Skin of body (tissue), 2 donors: ENCODE results near the gene IFNLR1. TPM values are rescaled to one million over a fixed set of nuclear protein-coding genes. Genes with fewer than 3 reads are reported as not detected.

ENCODE experiments used
- DNase-seq: peaks from one replicate; lab custom pipeline; 2025; lab: John Stamatoyannopoulos, UW
- total RNA-seq: library from RNA; depleted of rRNA; stranded (reverse); fragments of >200 nt; gene quantifications from one replicate; pipeline ENCODE4 v1.2.3, GENCODE V29; 2014

Gene IFNLR1
- total RNA-seq, 1 donor from 2014 or later: 3.4 TPM

GRCh38 chr1:24105368-24106160, 81.5 kb downstream of the IFNLR1 start:
- no peak for DNase-seq

DNA sequence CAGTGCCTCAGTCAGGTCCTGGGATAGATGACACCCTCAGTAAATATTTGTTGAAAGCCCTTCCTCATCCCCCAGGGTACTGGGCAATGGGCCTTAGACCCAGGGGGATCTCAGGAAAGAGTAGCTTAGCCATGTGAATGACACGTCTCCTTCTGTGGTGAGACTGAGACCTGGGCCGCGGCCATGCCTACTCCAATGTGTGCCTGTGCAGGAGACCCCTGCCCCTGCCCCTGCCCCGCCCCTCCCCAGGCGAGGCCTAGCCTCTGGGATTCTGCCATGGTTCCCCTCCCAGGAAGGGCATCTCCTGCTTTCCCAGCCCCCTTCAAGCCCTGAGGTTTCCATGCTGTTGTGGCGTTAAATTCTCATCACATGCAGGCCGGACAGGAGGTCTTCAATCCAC, 82.2 kb downstream of the IFNLR1 start:
- DNase-seq: no peak

Other genes starting within 250 kb of the IFNLR1 start
- 165 TPM for gene PNRC2, start 227.5 kb downstream of the IFNLR1 start, total RNA-seq
- gene SRSF10, start 207.0 kb downstream of the IFNLR1 start, total RNA-seq: 117 TPM
- 32.7 TPM for gene MYOM3, start 75.2 kb downstream of the IFNLR1 start, total RNA-seq
- 5.0 TPM for gene IL22RA1, start 44.1 kb downstream of the IFNLR1 start, total RNA-seq
- 35.8 TPM for gene GRHL3, start 132.1 kb upstream of the IFNLR1 start, total RNA-seq
- gene STPG1, start 226.5 kb upstream of the IFNLR1 start, total RNA-seq: 2.7 TPM
- gene NIPAL3, start 228.5 kb upstream of the IFNLR1 start, total RNA-seq: 12.0 TPM